ENCODE results near the gene TBKBP1. TPM values are rescaled to one million over a fixed set of nuclear protein-coding genes. Genes with fewer than 3 reads are reported as not detected.

TBKBP1 gene
- total and polyA plus RNA-seq, 12 donors = 8.4 to 27.9 (median 12.6) TPM

GRCh38 chr17:47653442-47653841 is 40.5 kb upstream of the TBKBP1 start:
- no peak for TF ChIP-seq CTCF (IDR thresholded peaks at IDR 0.05)
- no peaks in the 10 kb centered on the region for H3K27me3 ChIP-seq
- DNase-seq = no peak
- peaks cover 0 to 73% (median 42%) of the 10 kb centered on the region in 9 donors for H3K36me3 ChIP-seq
- ATAC-seq = no peak
- H3K9me3 ChIP-seq = no peaks in the 10 kb centered on the region
- H3K27ac ChIP-seq = no peak overlapping the region
- no peak overlapping the region for H3K4me3 ChIP-seq
- peaks cover 11 to 60% (median 47%) of the 10 kb centered on the region in 9 donors for H3K4me1 ChIP-seq
- intact Hi-C loops (cut with DNase I) = no loop called here
- 59 to 67% methylated on average over 2 of the region's 2 CpGs for WGBS, 2 donors

- intact Hi-C loops (cut with DNase I) = no loop called here
- ATAC-seq (no peak), DNase-seq (peak in 1 of 2 donors; percentile 14)
- Histone ChIP-seq H3K27ac (peak overlapping the region in 1 of 10 donors; percentile 13), H3K36me3 (peaks cover 0 to 88% (median 57%) of the 10 kb centered on the region in 9 donors), H3K4me1 (peaks cover 11 to 69% (median 39%) of the 10 kb centered on the region in 9 donors), H3K4me3 (no peak overlapping the region), H3K27me3 (no peaks in the 10 kb centered on the region), H3K9me3 (no peaks in the 10 kb centered on the region)
- WGBS, 2 donors = 45% methylated on average over 6 of the region's 6 CpGs
- no peak for TF ChIP-seq CTCF (IDR thresholded peaks at IDR 0.05)
Measured at GRCh38 chr17:47654991-47655390, 39.0 kb upstream of the TBKBP1 start.

- no peaks in the 10 kb centered on the region for H3K9me3 ChIP-seq
- H3K4me3 ChIP-seq = peak overlapping the region in 1 of 10 donors; percentile 39
- intact Hi-C loops (cut with DNase I) = loop anchor here in 4 of 10 donors (5.0 to 10.0 kb wide), 3 partner anchors 135 to 145 kb away; no protein-coding TSS in a partner anchor
- H3K4me1 ChIP-seq = peaks cover 2 to 33% (median 11%) of the 10 kb centered on the region in 9 donors
- ATAC-seq (no peak), DNase-seq (no peak)
- no peak for TF ChIP-seq CTCF (IDR thresholded peaks at IDR 0.05)
- peak overlapping the region in 2 of 10 donors; percentile 27 to 77 for H3K27ac ChIP-seq
- 61 to 77% methylated on average over 6 of the region's 6 CpGs for WGBS, 2 donors
- H3K27me3 ChIP-seq = no peaks in the 10 kb centered on the region
- H3K36me3 ChIP-seq = peaks cover 0 to 100% (median 83%) of the 10 kb centered on the region in 9 donors
Measured at GRCh38 chr17:47660064-47660492, 33.9 kb upstream of the TBKBP1 start.

GRCh38 chr17:47663912-47664623 is 29.9 kb upstream of the TBKBP1 start:
- Histone ChIP-seq H3K27me3 (no peaks in the 10 kb centered on the region), H3K27ac (peak overlapping the region in 1 of 10 donors; percentile 41), H3K4me1 (peaks cover 0 to 19% (median 0%) of the 10 kb centered on the region in 9 donors), H3K4me3 (no peak overlapping the region), H3K9me3 (no peaks in the 10 kb centered on the region), H3K36me3 (peaks cover 0 to 99% (median 83%) of the 10 kb centered on the region in 9 donors)
- WGBS, 2 donors = 45 to 50% methylated on average over 6 of the region's 6 CpGs
- DNase-seq = peak in 1 of 2 donors; percentile 47
- peak; percentile 39 to 86 (median 74) for ATAC-seq
- TF ChIP-seq CTCF (IDR thresholded peaks at IDR 0.05) = peak; percentile 56 to 85 (median 79)
- intact Hi-C loops (cut with DNase I) = loop anchor here in 4 of 10 donors (5.0 to 10.0 kb wide), 3 partner anchors 131 to 141 kb away; no protein-coding TSS in a partner anchor
